ENCODE results near the gene SLC22A5. TPM values are rescaled to one million over a fixed set of nuclear protein-coding genes. Genes with fewer than 3 reads are reported as not detected.

Gene SLC22A5
- total RNA-seq, 3 donors from 2014 or later, result 6.6 to 31.5 (median 23.3) TPM

DNA sequence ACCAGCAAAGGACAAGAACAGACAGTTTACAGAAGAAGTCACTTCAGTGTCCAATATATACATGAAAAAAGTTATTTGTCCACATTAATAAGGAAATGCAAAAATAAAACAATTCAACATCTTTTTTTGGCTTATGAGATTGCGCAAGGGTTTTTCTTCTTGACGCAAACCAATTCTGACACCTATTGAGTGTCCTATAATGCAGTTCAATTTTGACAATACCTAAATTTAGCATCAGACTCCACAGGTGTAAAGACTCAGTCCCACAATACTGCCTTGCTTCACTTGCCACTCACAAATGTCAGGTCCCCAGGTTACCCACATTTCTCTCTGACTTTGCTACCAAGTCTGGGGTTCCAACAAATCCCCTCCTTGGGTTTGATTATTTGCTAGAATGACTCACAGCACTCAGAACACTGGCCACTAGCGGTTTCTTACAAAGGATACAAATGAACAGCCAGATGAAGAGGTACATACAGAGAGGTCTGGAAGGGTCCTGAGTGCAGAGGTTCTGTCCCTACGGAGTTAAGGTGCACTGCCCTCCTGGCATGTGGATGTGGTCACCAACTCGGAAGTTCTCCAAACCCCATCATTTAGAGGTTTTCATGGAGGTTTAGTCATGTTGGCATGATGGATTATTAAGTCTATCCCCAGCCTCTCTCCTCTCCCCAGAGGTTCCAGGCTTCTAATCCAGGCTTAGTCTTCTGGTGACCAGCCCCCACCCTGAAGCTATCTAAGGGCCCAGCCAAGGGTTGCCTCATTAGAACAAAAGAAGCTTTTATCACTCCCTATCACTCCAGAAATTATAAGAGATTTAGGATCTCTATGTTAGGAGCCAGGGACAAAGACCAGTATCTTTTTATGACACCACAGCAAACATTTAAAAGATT, 27.0 kb upstream of the SLC22A5 start:
- Histone ChIP-seq H3K27me3 (no peaks in the 10 kb centered on the region), H3K4me1 (no peaks in the 10 kb centered on the region), H3K9me3 (no peaks in the 10 kb centered on the region), H3K36me3 (no peaks in the 10 kb centered on the region), H3K4me3 (no peak overlapping the region), H3K27ac (no peak overlapping the region)
- TF ChIP-seq POLR2A (IDR thresholded peaks at IDR 0.05) (no peak), POLR2AphosphoS5 (IDR thresholded peaks at IDR 0.05) (no peak)
- TF ChIP-seq, protein P1, sequence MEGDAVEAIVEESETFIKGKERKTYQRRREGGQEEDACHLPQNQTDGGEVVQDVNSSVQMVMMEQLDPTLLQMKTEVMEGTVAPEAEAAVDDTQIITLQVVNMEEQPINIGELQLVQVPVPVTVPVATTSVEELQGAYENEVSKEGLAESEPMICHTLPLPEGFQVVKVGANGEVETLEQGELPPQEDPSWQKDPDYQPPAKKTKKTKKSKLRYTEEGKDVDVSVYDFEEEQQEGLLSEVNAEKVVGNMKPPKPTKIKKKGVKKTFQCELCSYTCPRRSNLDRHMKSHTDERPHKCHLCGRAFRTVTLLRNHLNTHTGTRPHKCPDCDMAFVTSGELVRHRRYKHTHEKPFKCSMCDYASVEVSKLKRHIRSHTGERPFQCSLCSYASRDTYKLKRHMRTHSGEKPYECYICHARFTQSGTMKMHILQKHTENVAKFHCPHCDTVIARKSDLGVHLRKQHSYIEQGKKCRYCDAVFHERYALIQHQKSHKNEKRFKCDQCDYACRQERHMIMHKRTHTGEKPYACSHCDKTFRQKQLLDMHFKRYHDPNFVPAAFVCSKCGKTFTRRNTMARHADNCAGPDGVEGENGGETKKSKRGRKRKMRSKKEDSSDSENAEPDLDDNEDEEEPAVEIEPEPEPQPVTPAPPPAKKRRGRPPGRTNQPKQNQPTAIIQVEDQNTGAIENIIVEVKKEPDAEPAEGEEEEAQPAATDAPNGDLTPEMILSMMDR (IDR thresholded peaks at IDR 0.05), result no peak
- intact Hi-C loops (cut with DNase I; ENCODE audit: low total_unique reads), result no loop called here
- DNase-seq (ENCODE audit: low spot score in 2 of 2), result no peak

DNA sequence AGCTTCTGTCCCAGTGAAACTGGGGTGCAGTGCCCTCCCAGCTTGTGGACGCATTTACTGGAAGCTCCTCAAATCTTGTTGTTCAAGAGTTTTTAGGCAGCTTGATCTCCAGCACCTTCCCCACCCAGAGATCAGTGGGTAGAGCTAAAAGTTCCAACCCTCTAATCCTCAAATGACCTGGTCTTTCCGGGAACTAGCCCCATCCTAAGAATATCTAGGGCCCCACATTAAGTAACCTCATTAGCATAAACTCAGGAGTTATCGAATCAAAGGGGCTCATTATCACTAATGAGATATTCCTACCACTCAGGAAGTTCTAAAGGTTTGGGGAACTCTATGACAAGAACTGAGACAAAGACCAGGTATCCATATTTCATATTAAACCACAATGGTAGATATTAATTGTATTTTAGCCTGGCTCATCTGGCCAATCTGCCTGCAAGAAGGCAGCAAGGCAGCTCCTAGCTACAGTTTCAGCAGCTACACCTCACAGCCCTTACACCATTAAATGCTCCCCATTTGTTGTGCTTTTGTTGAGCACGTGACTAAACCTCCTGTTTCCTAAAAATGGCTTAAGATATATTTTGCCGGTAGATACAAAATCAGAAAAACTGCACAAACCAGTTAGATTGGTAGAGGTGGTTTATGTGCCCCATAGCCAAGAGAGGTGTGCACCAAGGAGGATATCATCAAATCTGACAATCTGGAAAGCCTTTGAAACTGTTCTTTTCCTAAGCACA, 24.6 kb upstream of the SLC22A5 start:
- H3K27me3 ChIP-seq, result no peaks in the 10 kb centered on the region
- intact Hi-C loops (cut with DNase I; ENCODE audit: low total_unique reads), result no loop called here
- no peaks in the 10 kb centered on the region for H3K4me1 ChIP-seq
- H3K27ac ChIP-seq, result no peak overlapping the region
- TF ChIP-seq POLR2A (IDR thresholded peaks at IDR 0.05) (no peak), POLR2AphosphoS5 (IDR thresholded peaks at IDR 0.05) (no peak)
- TF ChIP-seq, protein P1 (IDR thresholded peaks at IDR 0.05), result no peak
- H3K4me3 ChIP-seq, result no peak overlapping the region
- H3K36me3 ChIP-seq, result no peaks in the 10 kb centered on the region
- no peak for DNase-seq (ENCODE audit: low spot score in 2 of 2)
- H3K9me3 ChIP-seq, result no peaks in the 10 kb centered on the region

DNA sequence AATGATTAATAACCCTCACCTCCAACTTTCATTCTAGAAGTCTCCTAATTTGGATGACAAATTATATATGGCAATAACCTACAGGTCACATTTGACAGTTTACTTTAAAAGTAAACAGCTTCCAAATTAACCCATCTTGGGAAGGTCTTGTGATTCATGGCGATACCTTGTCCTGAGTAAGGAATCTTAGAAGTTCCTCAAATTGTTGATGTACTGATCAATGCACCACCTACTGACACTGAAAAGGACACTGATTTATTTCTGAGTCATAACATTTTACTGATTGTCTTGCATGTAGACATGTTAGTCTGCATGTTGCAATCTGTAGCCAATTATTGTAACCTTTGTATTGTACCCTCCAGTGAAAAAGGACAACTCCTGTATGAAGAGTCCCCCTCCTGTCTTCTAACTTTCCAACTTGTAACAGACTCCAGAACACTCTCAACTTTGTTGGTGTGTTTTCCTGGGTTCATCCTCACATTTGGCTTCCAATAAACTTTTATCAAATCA, 16.0 kb upstream of the SLC22A5 start:
- no peaks in the 10 kb centered on the region for H3K4me1 ChIP-seq
- intact Hi-C loops (cut with DNase I; ENCODE audit: low total_unique reads), result no loop called here
- no peak for DNase-seq (ENCODE audit: low spot score in 2 of 2)
- no peaks in the 10 kb centered on the region for H3K36me3 ChIP-seq
- no peak overlapping the region for H3K4me3 ChIP-seq
- no peak overlapping the region for H3K27ac ChIP-seq
- no peaks in the 10 kb centered on the region for H3K27me3 ChIP-seq
- TF ChIP-seq POLR2AphosphoS5 (IDR thresholded peaks at IDR 0.05), result no peak
- TF ChIP-seq, protein P1 (IDR thresholded peaks at IDR 0.05), result no peak
- TF ChIP-seq POLR2A (IDR thresholded peaks at IDR 0.05), result no peak
- no peaks in the 10 kb centered on the region for H3K9me3 ChIP-seq

DNA sequence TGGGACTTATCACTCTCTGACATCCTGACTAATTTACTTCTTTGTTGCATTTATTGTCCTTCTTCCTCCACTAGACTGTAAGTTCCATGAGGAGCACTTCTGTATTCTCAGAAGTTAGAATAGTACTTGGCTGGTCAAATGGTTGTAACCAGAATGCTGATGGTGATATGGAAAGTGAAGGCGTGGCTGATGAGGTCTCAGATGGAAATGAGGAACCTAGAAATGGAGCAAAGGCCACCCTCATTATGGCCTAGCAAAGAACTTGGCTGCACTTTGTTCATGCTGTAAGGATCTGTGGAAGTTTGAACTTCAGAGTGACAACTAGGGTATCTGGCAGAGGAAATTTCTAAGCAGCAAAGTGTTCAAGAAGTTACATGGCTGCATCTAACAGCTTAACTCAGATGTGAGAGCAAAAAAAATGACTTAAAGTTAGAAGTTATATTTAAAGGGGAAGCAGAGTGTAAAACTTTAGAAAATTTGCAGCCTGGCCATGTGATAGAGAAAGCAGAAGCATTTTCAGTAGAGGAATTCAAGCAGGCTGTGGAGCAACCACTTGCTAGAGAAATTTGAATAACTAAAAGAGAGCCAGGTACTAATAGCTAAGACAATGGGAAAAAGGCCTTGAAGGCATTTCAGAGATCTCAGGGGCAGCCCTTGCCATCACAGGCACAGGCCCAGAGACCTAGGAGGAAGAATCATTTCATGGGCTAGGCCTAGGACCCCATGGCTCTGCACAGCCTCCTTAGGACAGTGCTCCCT, 14.9 kb upstream of the SLC22A5 start:
- no peak for DNase-seq (ENCODE audit: low spot score in 2 of 2)
- Histone ChIP-seq H3K4me1 (no peaks in the 10 kb centered on the region), H3K27ac (no peak overlapping the region), H3K36me3 (no peaks in the 10 kb centered on the region), H3K9me3 (no peaks in the 10 kb centered on the region), H3K27me3 (no peaks in the 10 kb centered on the region), H3K4me3 (no peak overlapping the region)
- intact Hi-C loops (cut with DNase I; ENCODE audit: low total_unique reads), result no loop called here
- TF ChIP-seq POLR2A (IDR thresholded peaks at IDR 0.05), result no peak
- TF ChIP-seq, protein P1 (IDR thresholded peaks at IDR 0.05), result no peak
- no peak for TF ChIP-seq POLR2AphosphoS5 (IDR thresholded peaks at IDR 0.05)

Data from breast epithelium (tissue), 4 donors.